Transverse colon (tissue), 4 donors: Measurements from ENCODE around the gene SLC22A3. TPM values are rescaled to one million over a fixed set of nuclear protein-coding genes. Genes with fewer than 3 reads are reported as not detected.

ENCODE experiments used
- DNase-seq: peaks from one replicate; pipeline ENCODE4 v3.0.0-alpha.2; 2019
- H3K27ac ChIP-seq, 4 donors: fragments of 200-600 bp; sonication (generic); 2 replicates each; pipeline ENCODE4 v1.5.1; 2016 to 2018; ENCODE audit warnings: inconsistent platforms in 4 of 4
- H3K27me3 ChIP-seq: fragments of 200-600 bp; sonication (generic); 2 replicates; pipeline ENCODE4 v1.5.1; 2017; ENCODE audit warnings: inconsistent platforms
- H3K36me3 ChIP-seq, 4 donors: fragments of 200-600 bp; sonication (generic); 2 replicates each; pipeline ENCODE4 v1.5.1; 2017 to 2019; ENCODE audit warnings: inconsistent platforms in 4 of 4
- H3K4me1 ChIP-seq, 4 donors: fragments of 200-600 bp; sonication (generic); 2 replicates each; pipeline ENCODE4 v1.5.1; 2017 to 2020; ENCODE audit warnings: inconsistent platforms in 4 of 4
- H3K4me3 ChIP-seq, 4 donors: fragments of 200-600 bp; sonication (generic); 1 replicate in 1 of 4; 2 replicates in 3 of 4; pipeline versions ENCODE4 v1.5.1 to v1.6.1; 2017 to 2019; ENCODE audit warnings: inconsistent platforms in 4 of 4
- H3K9me3 ChIP-seq, 2 donors: fragments of 200-600 bp; sonication (generic); 2 replicates each; pipeline ENCODE4 v1.5.1; 2017 to 2019; ENCODE audit warnings: inconsistent platforms in 2 of 2
- CTCF ChIP-seq, 5 experiments: fragments of 200-600 bp in 3 of 5; fragments of 450-650 bp in 2 of 5; sonication (generic) in 3 of 5; IDR thresholded peaks; 1 replicate in 2 of 5; 2 replicates in 3 of 5; pipeline ENCODE4 v1.5.1; 2016 to 2017; ENCODE audit warnings: antibody characterized with exemption in 5 of 5, inconsistent platforms in 3 of 5, mild to moderate bottlenecking in 2 of 5, moderate library complexity in 1 of 5
- EP300 ChIP-seq: sonication (generic); formaldehyde crosslinking; IDR thresholded peaks from one replicate; pipeline ENCODE4 v1.6.1; 2017; ENCODE audit warnings: antibody characterized with exemption, low read depth
- POLR2A ChIP-seq: fragments of 450-650 bp; IDR thresholded peaks from one replicate; pipeline ENCODE4 v1.6.1; 2016; ENCODE audit warnings: antibody characterized with exemption, mild to moderate bottlenecking, moderate library complexity
- POLR2AphosphoS5 ChIP-seq, 3 donors: sonication (generic); formaldehyde crosslinking; IDR thresholded peaks; one replicate each; pipeline ENCODE4 v1.6.1; 2016; ENCODE audit warnings: antibody characterized with exemption in 3 of 3
- WGBS, 2 donors: methylation state at CpG; one replicate each; pipeline ENCODE4 v1.1.5; 2018; ENCODE audit warnings: low coverage in 1 of 2; 5-methylcytosine and 5-hydroxymethylcytosine counted together
- in situ Hi-C, 4 donors: fragments of 200-750 bp; cut with MboI; loops; one replicate each; pipeline versions ENCODE4 v1.15.0 to v1.15.1; 2017; ENCODE audit warnings: low sequenced_read_pairs in 3 of 4, low pct_ligation_motif_present in 1 of 4, low pct_unique_long_range_greater_than_20kb in 1 of 4
- intact Hi-C: fragments of 100-400 bp; cut with DNase I; formaldehyde crosslinking; loops from one replicate; pipeline ENCODE4 v1.15.1; 2023; ENCODE audit warnings: low total_unique reads
- total RNA-seq, 4 donors: library from RNA; depleted of rRNA; stranded (reverse); fragments of >200 nt; gene quantifications; one replicate each; pipeline ENCODE4 v1.1.0, GENCODE V29; 2016

SLC22A3 gene
- total RNA-seq, 4 donors from 2014 or later, result 4.5 to 12.0 (median 6.9) TPM

GRCh38 chr6:160430751-160431150 is 82.6 kb downstream of the SLC22A3 start:
- no peak for DNase-seq
- Histone ChIP-seq H3K27ac (peak overlapping the region; percentile 64 to 80 (median 72)), H3K27me3 (no peaks in the 10 kb centered on the region), H3K4me3 (no peak overlapping the region), H3K36me3 (no peaks in the 10 kb centered on the region), H3K9me3 (no peaks in the 10 kb centered on the region), H3K4me1 (peaks cover 0 to 17% (median 5%) of the 10 kb centered on the region in 4 donors)
- WGBS, 2 donors, result 57 to 61% methylated on average over 5 of the region's 5 CpGs
- TF ChIP-seq POLR2A, result no peak
- TF ChIP-seq CTCF (IDR thresholded peaks at IDR 0.05), result no peak
- in situ Hi-C loops, result no loop called here
- intact Hi-C loops, result loop anchor here (5.0 kb wide), 2 partner anchors 38 to 83 kb away; partner anchors contain the start of gene SLC22A3

- Histone ChIP-seq H3K4me1 (peaks cover 0 to 17% (median 5%) of the 10 kb centered on the region in 4 donors), H3K9me3 (no peaks in the 10 kb centered on the region), H3K4me3 (no peak overlapping the region), H3K27ac (peak overlapping the region; percentile 64 to 80 (median 72)), H3K27me3 (no peaks in the 10 kb centered on the region), H3K36me3 (no peaks in the 10 kb centered on the region)
- WGBS, 2 donors, result 63 to 65% methylated on average over 8 of the region's 8 CpGs
- intact Hi-C loops (loop anchor here (5.0 kb wide), 2 partner anchors 39 to 84 kb away; partner anchors contain the start of gene SLC22A3), in situ Hi-C loops (no loop called here)
- no peak for TF ChIP-seq POLR2A
- TF ChIP-seq CTCF (IDR thresholded peaks at IDR 0.05), result no peak
- peak; percentile 52 to 81 (median 80) for TF ChIP-seq POLR2AphosphoS5 (IDR thresholded peaks at IDR 0.05)
- TF ChIP-seq EP300, result peak; percentile 61
- DNase-seq, result peak; percentile 31
Observed at GRCh38 chr6:160431226-160431625, 83.0 kb downstream of the SLC22A3 start.

- no peak for DNase-seq
- 74 to 91% methylated on average over 8 of the region's 8 CpGs for WGBS, 2 donors
- Histone ChIP-seq H3K27me3 (no peaks in the 10 kb centered on the region), H3K36me3 (no peaks in the 10 kb centered on the region), H3K9me3 (no peaks in the 10 kb centered on the region), H3K4me1 (peaks cover 0 to 17% (median 5%) of the 10 kb centered on the region in 4 donors), H3K27ac (peak overlapping the region; percentile 59 to 80 (median 72)), H3K4me3 (no peak overlapping the region)
- intact Hi-C loops, result loop anchor here (5.0 kb wide), 2 partner anchors 40 to 85 kb away; partner anchors contain the start of gene SLC22A3
- in situ Hi-C loops, result no loop called here
- no peak for TF ChIP-seq POLR2AphosphoS5 (IDR thresholded peaks at IDR 0.05)
- TF ChIP-seq CTCF (IDR thresholded peaks at IDR 0.05), result no peak
- no peak for TF ChIP-seq POLR2A
- no peak for TF ChIP-seq EP300
Observed at GRCh38 chr6:160431791-160432404, 83.7 kb downstream of the SLC22A3 start.

- WGBS, 2 donors, result 83 to 85% methylated on average over 1 to 4 of the region's 4 CpGs
- DNase-seq, result no peak
- peaks cover 0 to 6% (median 0%) of the 10 kb centered on the region in 4 donors for H3K4me1 ChIP-seq
- H3K36me3 ChIP-seq, result no peaks in the 10 kb centered on the region
- H3K9me3 ChIP-seq, result no peaks in the 10 kb centered on the region
- no peaks in the 10 kb centered on the region for H3K27me3 ChIP-seq
- H3K27ac ChIP-seq, result no peak overlapping the region
- intact Hi-C loops, result no loop called here
- in situ Hi-C loops, result no loop called here
- H3K4me3 ChIP-seq, result no peak overlapping the region
- TF ChIP-seq EP300 (no peak), CTCF (IDR thresholded peaks at IDR 0.05) (no peak), POLR2A (no peak), POLR2AphosphoS5 (IDR thresholded peaks at IDR 0.05) (no peak)
Observed at GRCh38 chr6:160435935-160436334, 87.8 kb downstream of the SLC22A3 start.
